H1 (cell line): ENCODE measurements around the gene SNRNP200. TPM values are rescaled to one million over a fixed set of nuclear protein-coding genes. Genes with fewer than 3 reads are reported as not detected.

Experiments used
- CTCF ChIA-PET: fragments of 300-600 bp; sonication (Branson Sonifier 250); formaldehyde crosslinking; loops from one replicate; lab custom pipeline; 2021; ENCODE audit not compliant: partially characterized antibody; lab: Charles Lee
- POLR2A ChIA-PET: fragments of 300-600 bp; sonication (Branson Sonifier 250); formaldehyde crosslinking; loops from one replicate; lab custom pipeline; 2021; ENCODE audit warnings: inconsistent platforms; ENCODE audit not compliant: partially characterized antibody; lab: Charles Lee
- DNase-seq, 2 experiments: peaks; one replicate each; pipeline versions ENCODE4 v3.0.0 to v3.0.0-alpha.2; 2010 to 2022; ENCODE audit warnings: low spot score in 2 of 2, low read depth in 1 of 2, mixed read lengths in 1 of 2
- FAIRE-seq: peaks from 2 replicates; lab custom pipeline; 2011; peaks lifted over from hg19 to GRCh38; lab: Jason Lieb, UNC
- H2AFZ ChIP-seq: 2 replicates; pipeline ENCODE4 v1.8.1; 2012; ENCODE audit warnings: low read length, inconsistent platforms
- H2AK5ac ChIP-seq: 2 replicates; pipeline ENCODE4 v1.6.1; 2013; ENCODE audit warnings: low read depth, low read length
- H2BK120ac ChIP-seq: replicated peaks from 2 replicates; pipeline ENCODE3; 2013; ENCODE audit warnings: low read depth, low read length, inconsistent platforms
- H2BK12ac ChIP-seq: 2 replicates; pipeline ENCODE4 v1.6.1; 2013; ENCODE audit warnings: low read depth, low read length
- H2BK15ac ChIP-seq: 2 replicates; pipeline ENCODE4 v1.6.1; 2013; ENCODE audit warnings: low read length
- H2BK20ac ChIP-seq: 2 replicates; pipeline ENCODE4 v1.6.1; 2013; ENCODE audit warnings: low read length
- H2BK5ac ChIP-seq: 2 replicates; pipeline ENCODE4 v1.6.1; 2013; ENCODE audit warnings: low read depth, low read length
- H3K14ac ChIP-seq: 2 replicates; pipeline ENCODE4 v1.6.1; 2013; ENCODE audit warnings: inconsistent platforms; ENCODE audit not compliant: insufficient read length
- H3K18ac ChIP-seq: 2 replicates; pipeline ENCODE4 v1.6.1; 2013; ENCODE audit warnings: low read length; ENCODE audit errors: extremely low read depth
- H3K23ac ChIP-seq: 2 replicates; pipeline ENCODE4 v1.6.1; 2013; ENCODE audit warnings: inconsistent platforms; ENCODE audit not compliant: insufficient read length
- H3K23me2 ChIP-seq: 2 replicates; pipeline ENCODE4 v1.6.1; 2013; ENCODE audit warnings: low read depth, low read length
- H3K27ac ChIP-seq: 2 replicates; pipeline ENCODE4 v1.6.1; 2011; ENCODE audit warnings: low read depth, low read length, inconsistent platforms
- H3K27me3 ChIP-seq, 4 experiments: replicated peaks in 1 of 4; 1 replicate in 1 of 4; 2 replicates in 3 of 4; pipeline versions ENCODE4 v1.6.1 to v1.8.1; 2011 to 2013; ENCODE audit warnings: low read length in 3 of 4, mild to moderate bottlenecking in 3 of 4, inconsistent platforms in 2 of 4, mixed read lengths in 2 of 4, moderate library complexity in 1 of 4; ENCODE audit not compliant: control insufficient read depth in 3 of 4, insufficient read depth in 3 of 4; ENCODE audit errors: extremely low read depth in 1 of 4
- H3K36me3 ChIP-seq, 4 experiments: 2 replicates each; pipeline versions ENCODE4 v1.6.1 to v1.8.1; 2011 to 2013; ENCODE audit warnings: mild to moderate bottlenecking in 4 of 4, low read length in 3 of 4, moderate library complexity in 2 of 4, control low read depth in 1 of 4, inconsistent platforms in 1 of 4; ENCODE audit not compliant: insufficient read depth in 4 of 4, control insufficient read depth in 2 of 4
- H3K4ac ChIP-seq: replicated peaks from 2 replicates; pipeline ENCODE3; 2013; ENCODE audit warnings: low read length, low read depth, mixed read lengths, inconsistent platforms; ENCODE audit not compliant: insufficient read length
- H3K4me1 ChIP-seq, 4 experiments: replicated peaks in 1 of 4; 1 replicate in 1 of 4; 2 replicates in 3 of 4; pipeline versions ENCODE4 v1.6.1 to v1.8.1; 2011 to 2013; ENCODE audit warnings: low read length in 3 of 4, inconsistent platforms in 2 of 4, mixed read lengths in 1 of 4; ENCODE audit not compliant: insufficient read depth in 4 of 4, control insufficient read depth in 3 of 4
- H3K4me2 ChIP-seq, 2 experiments: 2 replicates each; pipeline versions ENCODE4 v1.6.1 to v1.8.1; 2011 to 2013; ENCODE audit warnings: low read depth in 2 of 2, low read length in 2 of 2, control low read depth in 1 of 2, inconsistent platforms in 1 of 2, mild to moderate bottlenecking in 1 of 2; ENCODE audit not compliant: insufficient read depth in 1 of 2
- H3K4me3 ChIP-seq, 4 experiments: fragments of 200-600, 300-600 bp in 1 of 4; sonication (generic), shearing (Covaris generic), sonication (Bioruptor Twin) in 1 of 4; 2 replicates each; pipeline versions ENCODE4 v1.5.1 to v1.8.1; 2011 to 2016; ENCODE audit warnings: low read length in 4 of 4, low read depth in 3 of 4, control low read depth in 2 of 4, inconsistent platforms in 2 of 4, mild to moderate bottlenecking in 2 of 4, mixed read lengths in 1 of 4, moderate library complexity in 1 of 4; ENCODE audit not compliant: insufficient read depth in 2 of 4; ENCODE audit errors: extremely low read depth in 1 of 4
- H3K56ac ChIP-seq: replicated peaks from 2 replicates; pipeline ENCODE3; 2013; ENCODE audit warnings: low read depth, mild to moderate bottlenecking, mixed read lengths, low read length, inconsistent platforms; ENCODE audit not compliant: insufficient read length
- H3K79me1 ChIP-seq: 2 replicates; pipeline ENCODE4 v1.6.1; 2013; ENCODE audit warnings: low read depth, low read length, control low read depth
- H3K79me2 ChIP-seq, 2 experiments: 2 replicates each; pipeline versions ENCODE4 v1.6.1 to v1.8.1; 2012 to 2013; ENCODE audit warnings: low read length in 2 of 2, mild to moderate bottlenecking in 2 of 2, inconsistent platforms in 1 of 2; ENCODE audit not compliant: insufficient read depth in 2 of 2, control insufficient read depth in 1 of 2
- H3K9ac ChIP-seq, 4 experiments: replicated peaks in 1 of 4; 1 replicate in 1 of 4; 2 replicates in 3 of 4; pipeline versions ENCODE4 v1.6.1 to v1.8.1; 2011 to 2013; ENCODE audit warnings: low read depth in 3 of 4, low read length in 3 of 4, control low read depth in 2 of 4, mild to moderate bottlenecking in 2 of 4, moderate library complexity in 2 of 4, inconsistent platforms in 1 of 4; ENCODE audit errors: extremely low read depth in 1 of 4
- H3K9me3 ChIP-seq, 2 experiments: 2 replicates each; pipeline versions ENCODE4 v1.6.1 to v1.8.1; 2012 to 2013; ENCODE audit warnings: mild to moderate bottlenecking in 2 of 2, moderate library complexity in 2 of 2, control low read depth in 1 of 2, inconsistent platforms in 1 of 2, low read depth in 1 of 2, low read length in 1 of 2, mixed read lengths in 1 of 2; ENCODE audit not compliant: insufficient read depth in 2 of 2
- H4K20me1 ChIP-seq, 2 experiments: replicated peaks in 1 of 2; 2 replicates each; pipeline versions ENCODE3 to v1.8.1; 2011 to 2013; ENCODE audit warnings: inconsistent platforms in 2 of 2, low read length in 2 of 2, mild to moderate bottlenecking in 1 of 2; ENCODE audit not compliant: insufficient read depth in 2 of 2, control insufficient read depth in 1 of 2
- H4K5ac ChIP-seq: 2 replicates; pipeline ENCODE4 v1.6.1; 2013; ENCODE audit warnings: low read length, low read depth, mixed read lengths, inconsistent platforms; ENCODE audit not compliant: insufficient read length
- H4K8ac ChIP-seq: 2 replicates; pipeline ENCODE4 v1.8.0; 2013; ENCODE audit warnings: mild to moderate bottlenecking, moderate library complexity, low read length, inconsistent platforms; ENCODE audit not compliant: insufficient read depth; ENCODE audit errors: extremely low read depth
- H4K91ac ChIP-seq: replicated peaks from 2 replicates; pipeline ENCODE3; 2013; ENCODE audit warnings: low read length, mixed read lengths, inconsistent platforms; ENCODE audit not compliant: insufficient read length
- FOSL1 ChIP-seq: IDR thresholded peaks from 2 replicates; pipeline ENCODE4 v1.6.1; 2011; ENCODE audit warnings: mild to moderate bottlenecking, low read depth, low read length, moderate library complexity; ENCODE audit not compliant: insufficient read depth
- JUN ChIP-seq: IDR thresholded peaks from 2 replicates; pipeline ENCODE4 v1.6.1; 2011; ENCODE audit warnings: low read depth, mild to moderate bottlenecking, improper control_type of control experiment, low read length
- USF2 ChIP-seq: IDR thresholded peaks from 2 replicates; pipeline ENCODE4 v1.6.1; 2011; ENCODE audit warnings: low read length, improper control_type of control experiment
- YY1 ChIP-seq: IDR thresholded peaks from 2 replicates; pipeline ENCODE4 v1.6.1; 2011; ENCODE audit warnings: low read depth, mild to moderate bottlenecking, low read length
- WGBS, 2 experiments: shearing (Covaris generic) in 1 of 2; methylation state at CpG; one replicate each; pipeline versions ENCODE4 v1.1.6 to v1.1.7; 2013 to 2015; ENCODE audit warnings: low lambda C conversion rate in 2 of 2, mixed read lengths in 2 of 2, inconsistent platforms in 1 of 2, low coverage in 1 of 2, missing lambda C conversion rate in 1 of 2; ENCODE audit not compliant: insufficient replicate concordance in 2 of 2, insufficient coverage in 1 of 2, insufficient read length in 1 of 2; ENCODE audit errors: extremely low coverage in 1 of 2, missing lambda C conversion rate in 1 of 2; 5-methylcytosine and 5-hydroxymethylcytosine counted together
- polyA plus RNA-seq, 7 experiments: library from polyadenylated mRNA; depleted of rRNA in 3 of 7; stranded (reverse) in 5 of 7; unstranded in 2 of 7; fragments of >200 nt in 5 of 7; fragments of 200-250 nt in 2 of 7; gene quantifications; 1 replicate in 5 of 7; 2 replicates in 1 of 7; 4 replicates in 1 of 7; pipeline versions ENCODE4 v1.2.1 to v1.2.3, GENCODE V29; 2011 to 2013; ENCODE audit warnings: missing spikeins in 2 of 7, mixed read lengths in 2 of 7
- total RNA-seq: library from RNA; stranded (reverse); fragmentation: NEBNext Ultra II Directional; extraction: Animal tissue kit (Norgen Biotek cat#: 25700); gene quantifications from 2 replicates; pipeline ENCODE4 v1.2.1, GENCODE V29; 2021

Gene SNRNP200
- total and polyA plus RNA-seq, 2 of the 8 experiments (the other 6 are each of a cell fraction or from before 2014, with no cell fraction given), result 190 to 289 TPM

GRCh38 chr2:96342085-96342484 lies 36.7 kb upstream of the SNRNP200 start:
- Histone ChIP-seq H4K5ac (no peak overlapping the region), H2BK15ac (no peak overlapping the region), H3K4ac (no peak overlapping the region), H3K79me1 (peaks cover 8% of the 10 kb centered on the region; the same call in 1 of the 2 replicates), H4K8ac (no peak overlapping the region), H3K4me3 (no peak overlapping the region), H3K14ac (no peak overlapping the region), H2BK12ac (no peak overlapping the region), H3K4me1 (no peaks in the 10 kb centered on the region; a peak in 1 of 7 replicates), H3K79me2 (peaks cover 10 to 44% of the 10 kb centered on the region in 2 experiments), H3K23ac (no peak overlapping the region), H2BK5ac (no peak overlapping the region), H3K27me3 (no peaks in the 10 kb centered on the region), H2AFZ (no peak overlapping the region), H3K18ac (no peak overlapping the region), H3K4me2 (no peak overlapping the region), H3K36me3 (peaks cover 22 to 52% (median 45%) of the 10 kb centered on the region in 4 experiments), H3K23me2 (no peaks in the 10 kb centered on the region), H3K27ac (no peak overlapping the region), H2AK5ac (no peak overlapping the region), H4K91ac (no peak overlapping the region), H2BK120ac (no peak overlapping the region), H3K56ac (no peak overlapping the region), H3K9me3 (no peaks in the 10 kb centered on the region), H3K9ac (no peak overlapping the region), H2BK20ac (no peak overlapping the region), H4K20me1 (peaks cover 2% of the 10 kb centered on the region in 2 experiments)
- CTCF ChIA-PET, result interaction anchor here (0.6 kb wide), 1 partner anchor 45 kb away, joined by 3 read pairs; no protein-coding TSS in a partner anchor
- TF ChIP-seq JUN (no peak), YY1 (no peak), USF2 (no peak), FOSL1 (no peak)
- WGBS, 2 experiments, result 88% methylated on average over 6 of the region's 6 CpGs; no CpG with 5 or more reads in 1 of the 2 experiments
- DNase-seq (no peak), FAIRE-seq (no peak)
- POLR2A ChIA-PET, result interaction anchor here (0.7 kb wide), 1 partner anchor 72 kb away, joined by 4 read pairs; no protein-coding TSS in a partner anchor
